BE2C (cell line): Measurements from ENCODE around the gene SPAG8.
A peak's percentile ranks its signal among the peaks of the same experiment; 100 is the strongest.

ENCODE experiments used
- DNase-seq: peaks from one replicate; pipeline ENCODE4 v3.0.0-alpha.2; 2020
- H3K27me3 ChIP-seq: fragments of 250-450 bp; sonication (Bioruptor Pico); 2 replicates; pipeline ENCODE4 v1.5.1; 2020; ENCODE audit warnings: mild to moderate bottlenecking
- H3K36me3 ChIP-seq: fragments of 250-450 bp; sonication (Bioruptor Pico); 2 replicates; pipeline ENCODE4 v1.5.1; 2020; ENCODE audit warnings: mild to moderate bottlenecking
- H3K4me1 ChIP-seq: fragments of 250-450 bp; sonication (Bioruptor Pico); 2 replicates; pipeline ENCODE4 v1.5.1; 2020
- H3K4me3 ChIP-seq: 2 replicates; pipeline ENCODE4 v1.5.1; 2011; ENCODE audit warnings: low read depth, low read length
- H3K9me3 ChIP-seq: fragments of 250-450 bp; sonication (Bioruptor Pico); 2 replicates; pipeline ENCODE4 v1.5.1; 2020
- CTCF ChIP-seq: IDR thresholded peaks from 2 replicates; pipeline ENCODE4 v1.5.1; 2012; ENCODE audit warnings: mild to moderate bottlenecking, low read depth, low read length

SPAG8 gene

GRCh38 chr9:35828716-35829083 is 16.6 kb upstream of the SPAG8 start, which contains the start of gene FAM221B:
Gene FAM221B, minus strand, starts transcription at chr9:35828732. Its CDS starts 2,571 bp downstream, at chr9:35826161.
- peak; percentile 28 for DNase-seq
- no peak for TF ChIP-seq CTCF
- Histone ChIP-seq H3K4me3 (peak within 1 kb of the TSS; percentile 65), H3K9me3 (no peaks in the 10 kb centered on the region), H3K27me3 (no peaks in the 10 kb centered on the region), H3K36me3 (no peaks in the 10 kb centered on the region), H3K4me1 (peaks cover 3% of the 10 kb centered on the region; the same call in 1 of the 2 replicates)

- no peak for DNase-seq
- Histone ChIP-seq H3K9me3 (no peaks in the 10 kb centered on the region), H3K36me3 (no peaks in the 10 kb centered on the region), H3K4me1 (peaks cover 3% of the 10 kb centered on the region; the same call in 1 of the 2 replicates), H3K4me3 (no peak overlapping the region), H3K27me3 (no peaks in the 10 kb centered on the region)
- TF ChIP-seq CTCF = no peak
Observed at GRCh38 chr9:35827486-35827885, 15.4 kb upstream of the SPAG8 start.

- no peaks in the 10 kb centered on the region for H3K36me3 ChIP-seq
- H3K4me3 ChIP-seq = no peak overlapping the region
- peak; percentile 85 for TF ChIP-seq CTCF
- no peaks in the 10 kb centered on the region for H3K9me3 ChIP-seq
- H3K4me1 ChIP-seq = peaks cover 3% of the 10 kb centered on the region; the same call in 1 of the 2 replicates
- no peaks in the 10 kb centered on the region for H3K27me3 ChIP-seq
- peak; percentile 51 for DNase-seq
Observed at GRCh38 chr9:35826071-35826701, 14.1 kb upstream of the SPAG8 start.

GRCh38 chr9:35822926-35823325 is 10.9 kb upstream of the SPAG8 start:
- H3K4me1 ChIP-seq = no peaks in the 10 kb centered on the region
- no peaks in the 10 kb centered on the region for H3K27me3 ChIP-seq
- no peak for DNase-seq
- no peaks in the 10 kb centered on the region for H3K9me3 ChIP-seq
- no peaks in the 10 kb centered on the region for H3K36me3 ChIP-seq
- no peak overlapping the region for H3K4me3 ChIP-seq
- TF ChIP-seq CTCF = no peak

GRCh38 chr9:35820076-35820475 is 8.0 kb upstream of the SPAG8 start:
- Histone ChIP-seq H3K9me3 (no peaks in the 10 kb centered on the region), H3K4me1 (no peaks in the 10 kb centered on the region), H3K27me3 (no peaks in the 10 kb centered on the region), H3K36me3 (no peaks in the 10 kb centered on the region), H3K4me3 (no peak overlapping the region)
- TF ChIP-seq CTCF = no peak
- no peak for DNase-seq

GRCh38 chr9:35818341-35818740 is 6.3 kb upstream of the SPAG8 start:
- Histone ChIP-seq H3K4me1 (peaks cover 8% of the 10 kb centered on the region), H3K27me3 (no peaks in the 10 kb centered on the region), H3K9me3 (no peaks in the 10 kb centered on the region), H3K4me3 (no peak overlapping the region), H3K36me3 (no peaks in the 10 kb centered on the region)
- DNase-seq = no peak
- no peak for TF ChIP-seq CTCF
